HG03060 (cell line): ENCODE results near the gene SCGB1D4.

Experiments
- ATAC-seq: cut with Tn5 transposase; IDR thresholded peaks from one replicate; pipeline ENCODE4 v1.9.1; 2021; ENCODE audit warnings: low read depth, moderate number of reproducible peaks; ENCODE audit not compliant: unreplicated experiment

SCGB1D4 gene

GRCh38 chr11:62280452-62280851 is 18.4 kb downstream of the SCGB1D4 start:
- no peak for ATAC-seq

GRCh38 chr11:62273789-62274275 is 25.0 kb downstream of the SCGB1D4 start:
- no peak for ATAC-seq

GRCh38 chr11:62273284-62273683 is 25.6 kb downstream of the SCGB1D4 start:
- no peak for ATAC-seq

GRCh38 chr11:62269654-62270278 is 29.1 kb downstream of the SCGB1D4 start, which contains the start of gene SCGB2A2:
Gene SCGB2A2 (plus strand): TSS chr11:62270158. CDS start chr11:62270217, 59 bp downstream.
- no peak for ATAC-seq

- no peak for ATAC-seq
Observed at GRCh38 chr11:62267576-62267975, 31.3 kb downstream of the SCGB1D4 start.

GRCh38 chr11:62267050-62267449 is 31.8 kb downstream of the SCGB1D4 start:
- ATAC-seq = no peak

GRCh38 chr11:62266558-62266957 is 32.3 kb downstream of the SCGB1D4 start:
- no peak for ATAC-seq

GRCh38 chr11:62264004-62264403 is 34.9 kb downstream of the SCGB1D4 start:
- ATAC-seq = no peak

GRCh38 chr11:62260261-62260953 is 38.5 kb downstream of the SCGB1D4 start:
- no peak for ATAC-seq

- no peak for ATAC-seq
Observed at GRCh38 chr11:62256281-62256680, 42.6 kb downstream of the SCGB1D4 start.

- ATAC-seq = no peak
Observed at GRCh38 chr11:62253999-62254542, 44.8 kb downstream of the SCGB1D4 start.

GRCh38 chr11:62251698-62252097 is 47.2 kb downstream of the SCGB1D4 start:
- no peak for ATAC-seq
